ENCODE measurements around the gene ALDH16A1. TPM values are rescaled to one million over a fixed set of nuclear protein-coding genes. Genes with fewer than 3 reads are reported as not detected.

Gene ALDH16A1
- total RNA-seq, 2 donors from 2014 or later = 9.5 to 18.5 TPM

GRCh38 chr19:49421039-49421877 lies 31.8 kb upstream of the ALDH16A1 start:
- Histone ChIP-seq H3K4me1 (peaks cover 0 to 31% of the 10 kb centered on the region in 2 donors), H3K9me3 (no peaks in the 10 kb centered on the region), H3K27me3 (peaks cover 37 to 39% of the 10 kb centered on the region in 2 donors), H3K27ac (no peak overlapping the region), H3K36me3 (no peaks in the 10 kb centered on the region), H3K4me3 (peak overlapping the region in 1 of 2 donors; percentile 20)
- TF ChIP-seq CTCF (IDR thresholded peaks at IDR 0.05) = no peak
- DNase-seq (ENCODE audit: low spot score) = peak; percentile 70

DNA sequence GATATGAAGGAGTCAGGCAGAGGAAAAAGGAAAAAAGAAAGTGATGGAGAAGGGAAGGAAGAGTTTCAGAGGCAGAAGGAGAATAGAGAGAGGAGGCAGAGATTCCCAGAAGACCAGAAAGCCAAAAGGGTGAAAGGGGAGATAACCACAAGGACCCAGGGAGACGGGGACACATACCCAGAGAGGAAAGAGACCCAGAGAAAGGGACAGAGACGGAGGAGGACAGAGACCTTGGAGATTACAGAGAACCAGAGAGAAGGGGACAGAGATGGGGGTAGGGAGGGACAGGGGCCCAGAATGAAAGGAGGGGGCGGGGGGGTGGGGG lies 31.2 kb upstream of the ALDH16A1 start:
- peaks cover 0 to 32% of the 10 kb centered on the region in 2 donors for H3K4me1 ChIP-seq
- H3K36me3 ChIP-seq = no peaks in the 10 kb centered on the region
- no peak overlapping the region for H3K27ac ChIP-seq
- DNase-seq (ENCODE audit: low spot score) = no peak
- no peak for TF ChIP-seq CTCF (IDR thresholded peaks at IDR 0.05)
- H3K27me3 ChIP-seq = peaks cover 40 to 45% of the 10 kb centered on the region in 2 donors
- H3K4me3 ChIP-seq = no peak overlapping the region
- H3K9me3 ChIP-seq = no peaks in the 10 kb centered on the region

GRCh38 chr19:49422407-49423070 lies 30.5 kb upstream of the ALDH16A1 start:
- H3K36me3 ChIP-seq = no peaks in the 10 kb centered on the region
- peak in 1 of 2 donors; percentile 62 for TF ChIP-seq CTCF (IDR thresholded peaks at IDR 0.05)
- H3K27ac ChIP-seq = no peak overlapping the region
- H3K27me3 ChIP-seq = peaks cover 41 to 52% of the 10 kb centered on the region in 2 donors
- DNase-seq (ENCODE audit: low spot score) = no peak
- H3K4me3 ChIP-seq = peak overlapping the region in 1 of 2 donors; percentile 35
- no peaks in the 10 kb centered on the region for H3K9me3 ChIP-seq
- H3K4me1 ChIP-seq = peaks cover 0 to 32% of the 10 kb centered on the region in 2 donors

- Histone ChIP-seq H3K27ac (no peak within 1 kb of the TSS), H3K27me3 (peaks cover 49 to 60% of the 10 kb centered on the region in 2 donors), H3K4me3 (peak within 1 kb of the TSS in 1 of 2 donors; percentile 35), H3K9me3 (no peaks in the 10 kb centered on the region), H3K36me3 (no peaks in the 10 kb centered on the region), H3K4me1 (peaks cover 0 to 40% of the 10 kb centered on the region in 2 donors)
- DNase-seq (ENCODE audit: low spot score) = no peak
- TF ChIP-seq CTCF (IDR thresholded peaks at IDR 0.05) = no peak
These were observed 29.7 kb upstream of the ALDH16A1 start, which contains the start of gene PTH2 for GRCh38 chr19:49423071-49423984. Gene PTH2, minus strand, starts transcription at chr19:49423441. Its CDS starts 102 bp downstream, at chr19:49423339.

DNA sequence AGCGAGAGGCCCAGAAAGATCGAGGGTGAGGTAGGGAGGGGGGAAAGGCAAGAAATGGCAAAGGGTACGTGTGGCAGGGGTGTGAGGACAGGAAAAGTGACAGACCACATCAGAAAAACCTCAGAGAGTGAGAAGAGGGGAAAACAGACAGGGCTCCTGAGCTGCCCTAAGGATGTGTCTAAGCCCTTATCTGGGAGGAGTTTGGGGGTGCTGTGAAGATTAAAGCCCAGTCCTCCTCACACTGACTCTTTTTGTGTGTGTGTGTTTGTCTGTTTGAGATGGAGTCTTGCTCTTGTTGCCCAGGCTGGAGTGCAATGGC lies 29.1 kb upstream of the ALDH16A1 start:
- Histone ChIP-seq H3K4me3 (no peak overlapping the region), H3K4me1 (peaks cover 0 to 45% of the 10 kb centered on the region in 2 donors), H3K27me3 (peaks cover 53 to 66% of the 10 kb centered on the region in 2 donors), H3K27ac (no peak overlapping the region), H3K9me3 (no peaks in the 10 kb centered on the region), H3K36me3 (no peaks in the 10 kb centered on the region)
- TF ChIP-seq CTCF (IDR thresholded peaks at IDR 0.05) = no peak
- no peak for DNase-seq (ENCODE audit: low spot score)

Measured in right atrium auricular region (tissue), 2 donors.